SK-N-SH (cell line): Measurements from ENCODE around the gene EMP1. TPM values are rescaled to one million over a fixed set of nuclear protein-coding genes. Genes with fewer than 3 reads are reported as not detected.

ENCODE experiments used
- CTCF ChIA-PET: fragments of 300-600, 350-600 bp; formaldehyde crosslinking; extraction: SDS; loops from one replicate; lab custom pipeline; 2021; lab: Yijun Ruan, JAX
- POLR2A ChIA-PET: fragments of 350-600 bp; sonication (Branson Sonifier 250); formaldehyde crosslinking; extraction: SDS; loops from one replicate; lab custom pipeline; 2020; ENCODE audit warnings: antibody characterized with exemption, inconsistent platforms; lab: Yijun Ruan, JAX
- DNase-seq: peaks from one replicate; pipeline ENCODE4 v3.0.0; 2012
- H2AFZ ChIP-seq: fragments of 200-600 bp; sonication (generic); 2 replicates; pipeline ENCODE4 v1.8.1; 2016; ENCODE audit warnings: antibody characterized with exemption, mild to moderate bottlenecking, low read depth
- H3F3A ChIP-seq: fragments of 200-600 bp; sonication (generic); replicated peaks from 2 replicates; pipeline ENCODE3; 2016; ENCODE audit warnings: antibody characterized with exemption, mild to moderate bottlenecking; ENCODE audit not compliant: insufficient read depth
- H3K27ac ChIP-seq, 2 experiments: fragments of 200-500 bp in 1 of 2; fragments of 200-600 bp in 1 of 2; sonication (Bioruptor generic) in 1 of 2; sonication (generic), shearing (Covaris generic) in 1 of 2; 2 replicates each; pipeline versions ENCODE4 v1.5.1 to v1.6.1; 2014 to 2016; ENCODE audit warnings: low read depth in 2 of 2, inconsistent platforms in 1 of 2, low read length in 1 of 2, mild to moderate bottlenecking in 1 of 2, mixed read lengths in 1 of 2
- H3K27me3 ChIP-seq: fragments of 200-600 bp; sonication (generic), shearing (Covaris generic); 2 replicates; pipeline ENCODE4 v1.6.1; 2016; ENCODE audit warnings: mixed run types; ENCODE audit not compliant: insufficient read depth
- H3K36me3 ChIP-seq, 2 experiments: fragments of 200-500 bp in 1 of 2; fragments of 200-600 bp in 1 of 2; sonication (Bioruptor generic) in 1 of 2; sonication (generic) in 1 of 2; replicated peaks in 1 of 2; 2 replicates each; pipeline versions ENCODE3 to v1.5.1; 2014 to 2016; ENCODE audit warnings: low read length in 1 of 2, mild to moderate bottlenecking in 1 of 2; ENCODE audit not compliant: insufficient read depth in 2 of 2, control insufficient read depth in 1 of 2
- H3K4me1 ChIP-seq, 2 experiments: fragments of 200-500 bp in 1 of 2; fragments of 200-600 bp in 1 of 2; sonication (Bioruptor generic) in 1 of 2; sonication (generic), shearing (Covaris generic) in 1 of 2; 2 replicates each; pipeline versions ENCODE4 v1.5.1 to v1.6.1; 2014 to 2016; ENCODE audit warnings: low read depth in 1 of 2, low read length in 1 of 2, mixed run types in 1 of 2; ENCODE audit not compliant: insufficient read depth in 2 of 2, control insufficient read depth in 1 of 2
- H3K4me2 ChIP-seq: fragments of 200-600 bp; sonication (generic), shearing (Covaris generic); 2 replicates; pipeline ENCODE4 v1.6.1; 2017; ENCODE audit warnings: mixed run types
- H3K4me3 ChIP-seq, 2 experiments: fragments of 200-500 bp in 1 of 2; fragments of 200-600 bp in 1 of 2; sonication (Bioruptor generic) in 1 of 2; sonication (generic), shearing (Covaris generic) in 1 of 2; 2 replicates each; pipeline versions ENCODE4 v1.5.1 to v1.8.1; 2014 to 2016; ENCODE audit warnings: low read depth in 2 of 2, inconsistent platforms in 1 of 2, low read length in 1 of 2, mild to moderate bottlenecking in 1 of 2, mixed read lengths in 1 of 2, moderate library complexity in 1 of 2
- H3K79me2 ChIP-seq: fragments of 200-600 bp; sonication (generic); 2 replicates; pipeline ENCODE4 v1.8.1; 2017; ENCODE audit warnings: mild to moderate bottlenecking; ENCODE audit not compliant: insufficient read depth
- H3K9ac ChIP-seq: fragments of 200-600 bp; sonication (generic); 2 replicates; pipeline ENCODE4 v1.6.1; 2017; ENCODE audit warnings: mixed run types
- H3K9me2 ChIP-seq: fragments of 200-600 bp; sonication (generic); 2 replicates; pipeline ENCODE4 v1.6.1; 2017; ENCODE audit warnings: mixed run types
- H3K9me3 ChIP-seq: fragments of 200-600 bp; sonication (generic); 2 replicates; pipeline ENCODE4 v1.6.1; 2017; ENCODE audit warnings: mixed run types, mild to moderate bottlenecking, moderate library complexity
- H4K20me1 ChIP-seq: fragments of 200-600 bp; sonication (generic); 2 replicates; pipeline ENCODE4 v1.6.1; 2017; ENCODE audit warnings: mild to moderate bottlenecking, mixed run types; ENCODE audit not compliant: insufficient read depth
- ELF1 ChIP-seq: IDR thresholded peaks from 2 replicates; pipeline ENCODE4 v1.4.0; 2012
- FOSL2 ChIP-seq: IDR thresholded peaks from 2 replicates; pipeline ENCODE4 v1.4.0; 2012; ENCODE audit warnings: low read depth, mild to moderate bottlenecking, moderate library complexity, borderline replicate concordance
- FOXM1 ChIP-seq: IDR thresholded peaks from 2 replicates; pipeline ENCODE4 v1.4.0; 2012; ENCODE audit warnings: low read depth, mild to moderate bottlenecking
- GATA2 ChIP-seq: sonication (generic); formaldehyde crosslinking; IDR thresholded peaks from 2 replicates; pipeline ENCODE4 v1.5.0; 2020; ENCODE audit warnings: mild to moderate bottlenecking, missing genetic modification reagents
- MEF2A ChIP-seq: IDR thresholded peaks from 2 replicates; pipeline ENCODE4 v1.4.0; 2012; ENCODE audit warnings: low read depth, borderline replicate concordance
- MXI1 ChIP-seq: IDR thresholded peaks from 2 replicates; pipeline ENCODE4 v1.6.1; 2012; ENCODE audit warnings: mild to moderate bottlenecking, low read depth, low read length, improper control_type of control experiment
- NFIC ChIP-seq: IDR thresholded peaks from 2 replicates; pipeline ENCODE4 v1.4.0; 2012; ENCODE audit warnings: borderline replicate concordance
- NRF1 ChIP-seq: IDR thresholded peaks from 2 replicates; pipeline ENCODE4 v1.6.1; 2012; ENCODE audit warnings: low read depth, mild to moderate bottlenecking, low read length
- POLR2AphosphoS5 ChIP-seq: IDR thresholded peaks from 2 replicates; pipeline ENCODE4 v1.6.1; 2012; ENCODE audit warnings: low read depth, low read length
- RAD21 ChIP-seq: IDR thresholded peaks from 2 replicates; pipeline ENCODE4 v1.6.1; 2012; ENCODE audit warnings: mild to moderate bottlenecking, low read length
- RCOR1 ChIP-seq: fragments of 150-350 bp; IDR thresholded peaks from 2 replicates; pipeline ENCODE4 v1.6.1; 2017; ENCODE audit warnings: antibody characterized with exemption, low read length
- SIN3A ChIP-seq: IDR thresholded peaks from 2 replicates; pipeline ENCODE4 v1.6.1; 2012; ENCODE audit warnings: low read depth, mild to moderate bottlenecking, low read length, moderate library complexity, borderline replicate concordance
- SMC3 ChIP-seq: IDR thresholded peaks from 2 replicates; pipeline ENCODE4 v1.6.1; 2012; ENCODE audit warnings: low read depth, low read length, improper control_type of control experiment
- TEAD4 ChIP-seq: IDR thresholded peaks from 2 replicates; pipeline ENCODE4 v1.4.0; 2012; ENCODE audit warnings: mild to moderate bottlenecking, borderline replicate concordance; ENCODE audit not compliant: insufficient read depth
- WGBS: methylation state at CpG from one replicate; pipeline ENCODE4 v1.1.6; 2017; ENCODE audit warnings: low lambda C conversion rate; 5-methylcytosine and 5-hydroxymethylcytosine counted together
- polyA plus RNA-seq, 3 experiments: library from polyadenylated mRNA; depleted of rRNA; stranded (reverse); fragments of >200 nt; gene quantifications; 2 replicates each; pipeline ENCODE4 v1.2.3, GENCODE V29; 2012
- TF ChIP-seq, protein P1 (sequence below): IDR thresholded peaks from 2 replicates; pipeline ENCODE4 v1.4.0; 2012; ENCODE audit warnings: low read depth, borderline replicate concordance
- TF ChIP-seq, protein P2 (sequence below): IDR thresholded peaks from 2 replicates; pipeline ENCODE4 v1.4.0; 2012; ENCODE audit warnings: low read depth, borderline replicate concordance
- TF ChIP-seq, protein P3 (sequence below): fragments of 150-350 bp; IDR thresholded peaks from 2 replicates; pipeline ENCODE4 v1.6.1; 2017; ENCODE audit warnings: antibody characterized with exemption, low read length, low read depth, borderline replicate concordance
- TF ChIP-seq, protein P4 (sequence below): IDR thresholded peaks from 2 replicates; pipeline ENCODE4 v1.4.0; 2012; ENCODE audit warnings: low read depth
- TF ChIP-seq, protein P5 (sequence below): IDR thresholded peaks from 2 replicates; pipeline ENCODE4; 2012

The EMP1 gene
- polyA plus RNA-seq, 1 of the 3 experiments (the other 2 are of a cell fraction), result 67.4 TPM

DNA sequence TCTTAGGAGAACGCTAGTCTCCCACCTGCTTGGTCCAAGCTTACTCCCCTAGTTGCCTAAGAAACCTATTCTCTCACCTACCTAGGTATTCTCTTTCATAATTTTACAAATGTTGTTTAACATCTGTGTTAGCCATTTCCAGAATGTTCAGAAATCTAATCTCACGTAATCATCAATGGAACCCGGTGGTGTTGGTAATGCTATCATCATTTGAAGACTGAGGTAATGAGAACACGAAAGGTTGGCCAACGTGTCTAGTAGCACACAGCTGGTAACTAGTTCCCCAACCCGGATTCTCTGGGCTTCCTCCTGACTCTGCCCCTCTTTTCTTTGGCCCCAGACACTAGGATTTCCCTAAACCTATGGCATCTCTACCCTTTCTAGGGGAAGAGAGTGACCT, 43.8 kb upstream of the EMP1 start:
- no peak overlapping the region for H3K4me3 ChIP-seq
- H3K4me1 ChIP-seq, result peaks cover 0 to 13% of the 10 kb centered on the region in 2 experiments; a peak in 1 of 4 replicates
- WGBS, result 85% methylated on average over 6 of the region's 6 CpGs
- no peak overlapping the region for H3K4me2 ChIP-seq
- H3K27me3 ChIP-seq, result no peaks in the 10 kb centered on the region
- H4K20me1 ChIP-seq, result no peaks in the 10 kb centered on the region
- ChIA-PET CTCF (no interaction called here), POLR2A (no interaction called here)
- no peaks in the 10 kb centered on the region for H3K36me3 ChIP-seq
- no peaks in the 10 kb centered on the region for H3K9me3 ChIP-seq
- H3F3A ChIP-seq, result peaks cover 5% of the 10 kb centered on the region
- no peak for TF ChIP-seq MXI1
- TF ChIP-seq, protein P1, sequence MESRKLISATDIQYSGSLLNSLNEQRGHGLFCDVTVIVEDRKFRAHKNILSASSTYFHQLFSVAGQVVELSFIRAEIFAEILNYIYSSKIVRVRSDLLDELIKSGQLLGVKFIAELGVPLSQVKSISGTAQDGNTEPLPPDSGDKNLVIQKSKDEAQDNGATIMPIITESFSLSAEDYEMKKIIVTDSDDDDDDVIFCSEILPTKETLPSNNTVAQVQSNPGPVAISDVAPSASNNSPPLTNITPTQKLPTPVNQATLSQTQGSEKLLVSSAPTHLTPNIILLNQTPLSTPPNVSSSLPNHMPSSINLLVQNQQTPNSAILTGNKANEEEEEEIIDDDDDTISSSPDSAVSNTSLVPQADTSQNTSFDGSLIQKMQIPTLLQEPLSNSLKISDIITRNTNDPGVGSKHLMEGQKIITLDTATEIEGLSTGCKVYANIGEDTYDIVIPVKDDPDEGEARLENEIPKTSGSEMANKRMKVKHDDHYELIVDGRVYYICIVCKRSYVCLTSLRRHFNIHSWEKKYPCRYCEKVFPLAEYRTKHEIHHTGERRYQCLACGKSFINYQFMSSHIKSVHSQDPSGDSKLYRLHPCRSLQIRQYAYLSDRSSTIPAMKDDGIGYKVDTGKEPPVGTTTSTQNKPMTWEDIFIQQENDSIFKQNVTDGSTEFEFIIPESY, result no peak
- no peak for TF ChIP-seq FOXM1
- TF ChIP-seq, protein P2, sequence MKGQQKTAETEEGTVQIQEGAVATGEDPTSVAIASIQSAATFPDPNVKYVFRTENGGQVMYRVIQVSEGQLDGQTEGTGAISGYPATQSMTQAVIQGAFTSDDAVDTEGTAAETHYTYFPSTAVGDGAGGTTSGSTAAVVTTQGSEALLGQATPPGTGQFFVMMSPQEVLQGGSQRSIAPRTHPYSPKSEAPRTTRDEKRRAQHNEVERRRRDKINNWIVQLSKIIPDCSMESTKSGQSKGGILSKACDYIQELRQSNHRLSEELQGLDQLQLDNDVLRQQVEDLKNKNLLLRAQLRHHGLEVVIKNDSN, result no peak
- no peak for TF ChIP-seq TEAD4
- TF ChIP-seq RCOR1, result no peak
- no peak for TF ChIP-seq NFIC
- no peak overlapping the region for H3K9ac ChIP-seq
- H3K79me2 ChIP-seq, result no peaks in the 10 kb centered on the region
- no peaks in the 10 kb centered on the region for H3K9me2 ChIP-seq
- H3K27ac ChIP-seq, result no peak overlapping the region
- no peak overlapping the region for H2AFZ ChIP-seq
- DNase-seq, result no peak

DNA sequence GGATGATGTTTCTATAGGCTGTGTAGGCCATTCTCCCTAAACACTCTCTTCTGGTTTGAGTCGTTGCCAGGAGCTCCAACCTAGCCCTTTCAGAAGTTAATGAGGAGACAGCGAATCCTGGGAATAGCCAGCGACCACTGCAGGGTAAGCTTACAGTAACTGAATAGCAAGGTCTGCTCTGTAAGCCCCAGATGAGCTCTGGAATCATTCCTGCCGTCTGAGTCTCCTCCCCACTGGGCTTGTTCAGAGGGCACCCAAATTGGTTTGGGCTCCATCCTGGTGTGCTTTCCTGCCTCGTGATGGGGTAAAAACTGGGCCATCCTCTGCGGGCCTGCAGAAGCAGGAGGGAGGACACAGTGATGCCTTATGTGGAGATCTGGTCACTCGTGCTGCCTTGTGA, 43.3 kb upstream of the EMP1 start:
- TF ChIP-seq SIN3A, result no peak
- TF ChIP-seq, protein P3, sequence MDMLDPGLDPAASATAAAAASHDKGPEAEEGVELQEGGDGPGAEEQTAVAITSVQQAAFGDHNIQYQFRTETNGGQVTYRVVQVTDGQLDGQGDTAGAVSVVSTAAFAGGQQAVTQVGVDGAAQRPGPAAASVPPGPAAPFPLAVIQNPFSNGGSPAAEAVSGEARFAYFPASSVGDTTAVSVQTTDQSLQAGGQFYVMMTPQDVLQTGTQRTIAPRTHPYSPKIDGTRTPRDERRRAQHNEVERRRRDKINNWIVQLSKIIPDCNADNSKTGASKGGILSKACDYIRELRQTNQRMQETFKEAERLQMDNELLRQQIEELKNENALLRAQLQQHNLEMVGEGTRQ, result no peak
- no peak for TF ChIP-seq NRF1
- TF ChIP-seq NFIC, result no peak
- no peak for TF ChIP-seq MEF2A
- no peak for TF ChIP-seq SMC3
- no peak for TF ChIP-seq MXI1
- TF ChIP-seq, protein P2, result no peak
- TF ChIP-seq TEAD4, result no peak
- TF ChIP-seq, protein P4, sequence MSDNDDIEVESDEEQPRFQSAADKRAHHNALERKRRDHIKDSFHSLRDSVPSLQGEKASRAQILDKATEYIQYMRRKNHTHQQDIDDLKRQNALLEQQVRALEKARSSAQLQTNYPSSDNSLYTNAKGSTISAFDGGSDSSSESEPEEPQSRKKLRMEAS, result no peak
- TF ChIP-seq ELF1, result no peak
- TF ChIP-seq, protein P5, sequence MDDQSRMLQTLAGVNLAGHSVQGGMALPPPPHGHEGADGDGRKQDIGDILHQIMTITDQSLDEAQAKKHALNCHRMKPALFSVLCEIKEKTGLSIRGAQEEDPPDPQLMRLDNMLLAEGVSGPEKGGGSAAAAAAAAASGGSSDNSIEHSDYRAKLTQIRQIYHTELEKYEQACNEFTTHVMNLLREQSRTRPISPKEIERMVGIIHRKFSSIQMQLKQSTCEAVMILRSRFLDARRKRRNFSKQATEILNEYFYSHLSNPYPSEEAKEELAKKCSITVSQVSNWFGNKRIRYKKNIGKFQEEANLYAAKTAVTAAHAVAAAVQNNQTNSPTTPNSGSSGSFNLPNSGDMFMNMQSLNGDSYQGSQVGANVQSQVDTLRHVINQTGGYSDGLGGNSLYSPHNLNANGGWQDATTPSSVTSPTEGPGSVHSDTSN, result no peak
- TF ChIP-seq POLR2AphosphoS5, result no peak
- TF ChIP-seq FOSL2, result no peak
- no peak for TF ChIP-seq RAD21
- no peak for TF ChIP-seq GATA2 (CRISPR knock-in tag)
- H3K27me3 ChIP-seq, result no peaks in the 10 kb centered on the region
- H3K9ac ChIP-seq, result no peak overlapping the region
- no peak overlapping the region for H3K27ac ChIP-seq
- ChIA-PET CTCF (no interaction called here), POLR2A (no interaction called here)
- no peaks in the 10 kb centered on the region for H3K36me3 ChIP-seq
- H3K9me3 ChIP-seq, result no peaks in the 10 kb centered on the region
- H3F3A ChIP-seq, result peaks cover 5% of the 10 kb centered on the region
- no peak for DNase-seq
- no peaks in the 10 kb centered on the region for H3K9me2 ChIP-seq
- no peak overlapping the region for H3K4me3 ChIP-seq
- peaks cover 0 to 13% of the 10 kb centered on the region in 2 experiments; a peak in 1 of 4 replicates for H3K4me1 ChIP-seq
- no peaks in the 10 kb centered on the region for H4K20me1 ChIP-seq
- no peak overlapping the region for H2AFZ ChIP-seq
- H3K79me2 ChIP-seq, result no peaks in the 10 kb centered on the region
- 62% methylated on average over 7 of the region's 7 CpGs for WGBS
- no peak overlapping the region for H3K4me2 ChIP-seq
